H1 (cell line): ENCODE measurements around the gene CD226. TPM values are rescaled to one million over a fixed set of nuclear protein-coding genes. Genes with fewer than 3 reads are reported as not detected.

Experiments
- CBX8 ChIP-seq: fragments of 300-800, 300-1000 bp; sonication (generic); IDR thresholded peaks from 2 replicates; pipeline ENCODE4 v1.7.1; 2016; ENCODE audit warnings: low read depth, low read length, borderline replicate concordance
- EGR1 ChIP-seq: IDR thresholded peaks from 2 replicates; pipeline ENCODE4 v1.6.1; 2011; ENCODE audit warnings: low read depth, low read length, borderline replicate concordance
- EZH2 ChIP-seq: fragments of 200-600 bp; sonication (generic); IDR thresholded peaks from 2 replicates; pipeline ENCODE4 v1.7.1; 2012; ENCODE audit warnings: low read depth, mild to moderate bottlenecking, moderate library complexity, low read length, inconsistent platforms; ENCODE audit not compliant: severe bottlenecking
- JUND ChIP-seq: IDR thresholded peaks from 2 replicates; pipeline ENCODE4 v1.6.1; 2011; ENCODE audit warnings: mild to moderate bottlenecking, improper control_type of control experiment, low read length
- PHF8 ChIP-seq: fragments of 200-600 bp; sonication (generic); conservative IDR thresholded peaks from 2 replicates; pipeline ENCODE4 v1.7.1; 2012; ENCODE audit warnings: low read depth, mild to moderate bottlenecking, inconsistent platforms, low read length, moderate library complexity
- TAF7 ChIP-seq: optimal IDR thresholded peaks from 2 replicates; pipeline ENCODE3; 2011; ENCODE audit warnings: low read depth, mild to moderate bottlenecking, inconsistent platforms, low read length, moderate library complexity, borderline replicate concordance
- TBP ChIP-seq: IDR thresholded peaks from 2 replicates; pipeline ENCODE4 v1.6.1; 2011; ENCODE audit warnings: low read depth, low read length, improper control_type of control experiment
- polyA plus RNA-seq, 7 experiments: library from polyadenylated mRNA; depleted of rRNA in 3 of 7; stranded (reverse) in 5 of 7; unstranded in 2 of 7; fragments of >200 nt in 5 of 7; fragments of 200-250 nt in 2 of 7; gene quantifications; 1 replicate in 5 of 7; 2 replicates in 1 of 7; 4 replicates in 1 of 7; pipeline versions ENCODE4 v1.2.1 to v1.2.3, GENCODE V29; 2011 to 2013; ENCODE audit warnings: missing spikeins in 2 of 7, mixed read lengths in 2 of 7
- total RNA-seq: library from RNA; stranded (reverse); fragmentation: NEBNext Ultra II Directional; extraction: Animal tissue kit (Norgen Biotek cat#: 25700); gene quantifications from 2 replicates; pipeline ENCODE4 v1.2.1, GENCODE V29; 2021

Gene CD226
- total and polyA plus RNA-seq, 2 of the 8 experiments (the other 6 are each of a cell fraction or from before 2014, with no cell fraction given) = not detected

GRCh38 chr18:69954719-69955480 lies 7.2 kb upstream of the CD226 start (continued):
- no peak for TF ChIP-seq EZH2
- no peak for TF ChIP-seq TAF7
- no peak for TF ChIP-seq JUND
- no peak for TF ChIP-seq PHF8
- TF ChIP-seq CBX8 = no peak
- no peak for TF ChIP-seq EGR1
- TF ChIP-seq TBP = no peak
